ENCODE measurements around the gene SPSB2. TPM values are rescaled to one million over a fixed set of nuclear protein-coding genes. Genes with fewer than 3 reads are reported as not detected.

The SPSB2 gene
- total RNA-seq, 1 experiment from 2014 or later = 8.1 TPM

DNA sequence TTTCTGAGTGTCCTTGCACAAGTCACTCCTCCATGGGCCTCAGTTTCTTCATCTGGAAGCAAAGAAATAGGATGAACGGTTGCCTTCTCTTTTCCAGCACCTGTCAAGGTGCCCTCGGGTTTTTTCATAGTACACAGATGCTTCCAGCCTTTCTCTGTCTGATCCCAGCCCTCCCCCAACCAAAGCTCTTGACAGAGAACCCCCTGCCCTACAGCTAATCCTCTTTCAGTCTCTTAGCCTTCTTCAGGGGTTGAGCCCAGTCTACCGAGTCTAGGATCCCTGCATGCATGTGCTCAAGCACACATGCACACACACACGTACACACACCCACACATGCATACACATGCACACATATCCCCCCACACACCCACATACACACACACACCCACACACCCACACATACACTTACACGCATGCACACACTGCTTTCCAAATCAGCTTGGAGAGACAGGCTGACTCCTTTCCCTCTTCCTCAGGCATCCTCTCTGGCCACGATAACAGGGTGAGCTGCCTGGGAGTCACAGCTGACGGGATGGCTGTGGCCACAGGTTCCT, 26.7 kb downstream of the SPSB2 start:
- H3K36me3 ChIP-seq (ENCODE audit: insufficient read depth, low read length, poor library complexity, severe bottlenecking) = peaks cover 59% of the 10 kb centered on the region
- ChIA-PET POLR2A (ENCODE audit: low non-redundant PET) (no interaction called here), CTCF (no interaction called here)
- no peak for TF ChIP-seq EZH2 (IDR thresholded peaks at IDR 0.05; ENCODE audit: borderline replicate concordance, low read depth, low read length, poor library complexity, severe bottlenecking)
- TF ChIP-seq, protein P1, sequence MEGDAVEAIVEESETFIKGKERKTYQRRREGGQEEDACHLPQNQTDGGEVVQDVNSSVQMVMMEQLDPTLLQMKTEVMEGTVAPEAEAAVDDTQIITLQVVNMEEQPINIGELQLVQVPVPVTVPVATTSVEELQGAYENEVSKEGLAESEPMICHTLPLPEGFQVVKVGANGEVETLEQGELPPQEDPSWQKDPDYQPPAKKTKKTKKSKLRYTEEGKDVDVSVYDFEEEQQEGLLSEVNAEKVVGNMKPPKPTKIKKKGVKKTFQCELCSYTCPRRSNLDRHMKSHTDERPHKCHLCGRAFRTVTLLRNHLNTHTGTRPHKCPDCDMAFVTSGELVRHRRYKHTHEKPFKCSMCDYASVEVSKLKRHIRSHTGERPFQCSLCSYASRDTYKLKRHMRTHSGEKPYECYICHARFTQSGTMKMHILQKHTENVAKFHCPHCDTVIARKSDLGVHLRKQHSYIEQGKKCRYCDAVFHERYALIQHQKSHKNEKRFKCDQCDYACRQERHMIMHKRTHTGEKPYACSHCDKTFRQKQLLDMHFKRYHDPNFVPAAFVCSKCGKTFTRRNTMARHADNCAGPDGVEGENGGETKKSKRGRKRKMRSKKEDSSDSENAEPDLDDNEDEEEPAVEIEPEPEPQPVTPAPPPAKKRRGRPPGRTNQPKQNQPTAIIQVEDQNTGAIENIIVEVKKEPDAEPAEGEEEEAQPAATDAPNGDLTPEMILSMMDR (conservative IDR thresholded peaks at IDR 0.05; ENCODE audit: low read depth, low read length) = no peak
- no peaks in the 10 kb centered on the region for H3K27me3 ChIP-seq (replicated peaks; ENCODE audit: insufficient read depth, low read depth, low read length, poor library complexity)
- intact Hi-C loops (cut with micrococcal nuclease; ENCODE audit: unreplicated experiment) = no loop called here
- no TSS peak for BruUV-seq (replicated peaks)
- H3K9me3 ChIP-seq (ENCODE audit: low read depth, low read length, poor library complexity, severe bottlenecking) = no peaks in the 10 kb centered on the region
- peaks cover 12% of the 10 kb centered on the region for H3K4me1 ChIP-seq (ENCODE audit: insufficient read depth, low read length, poor library complexity, severe bottlenecking)
- H3K4me3 ChIP-seq (ENCODE audit: low read depth, low read length, poor library complexity, severe bottlenecking) = no peak overlapping the region
- no peak for DNase-seq (ENCODE audit: low spot score)
- H3K27ac ChIP-seq (ENCODE audit: low read depth, low read length, poor library complexity, severe bottlenecking) = no peak overlapping the region

DNA sequence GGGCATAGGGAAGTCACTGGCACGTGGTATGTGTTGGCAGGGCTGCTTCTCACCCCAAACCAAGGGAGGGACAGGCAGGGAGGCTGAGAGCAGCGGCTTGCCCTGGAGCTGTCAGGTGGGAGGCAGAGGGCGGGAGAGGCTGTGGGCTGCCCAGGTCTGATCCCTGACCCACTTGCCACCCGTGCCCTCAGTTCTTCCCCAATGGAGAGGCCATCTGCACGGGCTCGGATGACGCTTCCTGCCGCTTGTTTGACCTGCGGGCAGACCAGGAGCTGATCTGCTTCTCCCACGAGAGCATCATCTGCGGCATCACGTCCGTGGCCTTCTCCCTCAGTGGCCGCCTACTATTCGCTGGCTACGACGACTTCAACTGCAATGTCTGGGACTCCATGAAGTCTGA, 27.7 kb downstream of the SPSB2 start:
- Histone ChIP-seq H3K4me3 (ENCODE audit: low read depth, low read length, poor library complexity, severe bottlenecking) (no peak overlapping the region), H3K27me3 (replicated peaks; ENCODE audit: insufficient read depth, low read depth, low read length, poor library complexity) (no peaks in the 10 kb centered on the region), H3K36me3 (ENCODE audit: insufficient read depth, low read length, poor library complexity, severe bottlenecking) (peaks cover 59% of the 10 kb centered on the region), H3K9me3 (ENCODE audit: low read depth, low read length, poor library complexity, severe bottlenecking) (no peaks in the 10 kb centered on the region), H3K27ac (ENCODE audit: low read depth, low read length, poor library complexity, severe bottlenecking) (no peak overlapping the region), H3K4me1 (ENCODE audit: insufficient read depth, low read length, poor library complexity, severe bottlenecking) (peaks cover 12% of the 10 kb centered on the region)
- CTCF ChIA-PET = no interaction called here
- TF ChIP-seq EZH2 (IDR thresholded peaks at IDR 0.05; ENCODE audit: borderline replicate concordance, low read depth, low read length, poor library complexity, severe bottlenecking) = no peak
- TF ChIP-seq, protein P1 (conservative IDR thresholded peaks at IDR 0.05; ENCODE audit: low read depth, low read length) = no peak
- POLR2A ChIA-PET (ENCODE audit: low non-redundant PET) = no interaction called here
- intact Hi-C loops (cut with micrococcal nuclease; ENCODE audit: unreplicated experiment) = no loop called here
- BruUV-seq (replicated peaks) = no TSS peak
- DNase-seq (ENCODE audit: low spot score) = no peak

GRCh38 chr12:6843118-6843902, 29.8 kb downstream of the SPSB2 start:
- ChIA-PET POLR2A (ENCODE audit: low non-redundant PET) (interaction anchor here (1.0 to 1.1 kb wide), 2 partner anchors 9 kb away, joined by 3 read pairs; partner anchors contain the start of gene USP5), CTCF (interaction anchor here (0.8 kb wide), 1 partner anchor 90 kb away, joined by 5 read pairs; the partner anchor contains the start of gene MLF2)
- TF ChIP-seq, protein P1 (conservative IDR thresholded peaks at IDR 0.05; ENCODE audit: low read depth, low read length) = no peak; the same call in 1 of the 2 replicates
- no peak for TF ChIP-seq EZH2 (IDR thresholded peaks at IDR 0.05; ENCODE audit: borderline replicate concordance, low read depth, low read length, poor library complexity, severe bottlenecking)
- H3K36me3 ChIP-seq (ENCODE audit: insufficient read depth, low read length, poor library complexity, severe bottlenecking) = peaks cover 50% of the 10 kb centered on the region
- no TSS peak for BruUV-seq (replicated peaks)
- no peak overlapping the region for H3K27ac ChIP-seq (ENCODE audit: low read depth, low read length, poor library complexity, severe bottlenecking)
- no peaks in the 10 kb centered on the region for H3K4me1 ChIP-seq (ENCODE audit: insufficient read depth, low read length, poor library complexity, severe bottlenecking)
- H3K9me3 ChIP-seq (ENCODE audit: low read depth, low read length, poor library complexity, severe bottlenecking) = no peaks in the 10 kb centered on the region
- no peaks in the 10 kb centered on the region for H3K27me3 ChIP-seq (replicated peaks; ENCODE audit: insufficient read depth, low read depth, low read length, poor library complexity)
- no peak overlapping the region for H3K4me3 ChIP-seq (ENCODE audit: low read depth, low read length, poor library complexity, severe bottlenecking)
- intact Hi-C loops (cut with micrococcal nuclease; ENCODE audit: unreplicated experiment) = no loop called here
- peak; percentile 56 for DNase-seq (ENCODE audit: low spot score)
